ENCODE data around the gene PEX14. TPM values are rescaled to one million over a fixed set of nuclear protein-coding genes. Genes with fewer than 3 reads are reported as not detected.

The PEX14 gene
- total RNA-seq, 4 donors from 2014 or later: 10.0 to 20.2 (median 12.6) TPM

DNA sequence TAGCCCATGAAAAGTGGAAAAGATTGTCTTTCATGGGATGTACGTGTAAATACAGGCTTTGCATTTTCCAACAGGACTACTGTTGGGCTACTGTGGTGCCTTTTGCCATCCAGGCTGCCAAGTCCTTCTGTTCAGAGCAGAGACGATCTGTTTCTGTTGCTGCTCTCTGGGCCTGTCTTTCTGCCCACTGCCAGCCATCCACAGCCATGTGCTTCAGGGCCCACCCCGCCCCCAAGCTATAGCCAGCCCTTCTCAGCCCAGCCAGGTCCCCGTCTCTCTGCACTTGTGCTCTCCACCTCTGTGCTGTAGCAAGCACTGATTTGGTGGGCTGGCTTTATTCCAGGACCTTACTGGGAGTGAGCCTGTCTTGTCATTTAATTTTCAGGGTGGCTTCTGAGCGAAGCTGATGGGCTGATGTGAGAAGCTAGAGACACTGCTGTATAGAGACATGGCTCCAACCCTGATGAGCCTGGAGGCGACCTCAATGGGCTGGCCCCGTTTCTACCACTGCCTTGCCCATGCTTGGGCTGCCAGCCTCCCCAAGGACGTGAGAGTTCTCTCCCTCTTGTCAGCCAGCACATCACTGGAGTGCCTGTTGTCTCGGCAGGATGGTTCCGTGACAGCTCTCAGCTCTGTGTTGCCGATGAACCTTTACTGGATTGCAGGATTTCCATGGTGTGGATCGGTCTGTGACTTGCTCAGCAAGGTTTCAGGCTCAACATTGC is 137.8 kb downstream of the PEX14 start:
- TF ChIP-seq, protein P1, sequence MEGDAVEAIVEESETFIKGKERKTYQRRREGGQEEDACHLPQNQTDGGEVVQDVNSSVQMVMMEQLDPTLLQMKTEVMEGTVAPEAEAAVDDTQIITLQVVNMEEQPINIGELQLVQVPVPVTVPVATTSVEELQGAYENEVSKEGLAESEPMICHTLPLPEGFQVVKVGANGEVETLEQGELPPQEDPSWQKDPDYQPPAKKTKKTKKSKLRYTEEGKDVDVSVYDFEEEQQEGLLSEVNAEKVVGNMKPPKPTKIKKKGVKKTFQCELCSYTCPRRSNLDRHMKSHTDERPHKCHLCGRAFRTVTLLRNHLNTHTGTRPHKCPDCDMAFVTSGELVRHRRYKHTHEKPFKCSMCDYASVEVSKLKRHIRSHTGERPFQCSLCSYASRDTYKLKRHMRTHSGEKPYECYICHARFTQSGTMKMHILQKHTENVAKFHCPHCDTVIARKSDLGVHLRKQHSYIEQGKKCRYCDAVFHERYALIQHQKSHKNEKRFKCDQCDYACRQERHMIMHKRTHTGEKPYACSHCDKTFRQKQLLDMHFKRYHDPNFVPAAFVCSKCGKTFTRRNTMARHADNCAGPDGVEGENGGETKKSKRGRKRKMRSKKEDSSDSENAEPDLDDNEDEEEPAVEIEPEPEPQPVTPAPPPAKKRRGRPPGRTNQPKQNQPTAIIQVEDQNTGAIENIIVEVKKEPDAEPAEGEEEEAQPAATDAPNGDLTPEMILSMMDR (IDR thresholded peaks at IDR 0.05; ENCODE audit: low read depth): no peak

DNA sequence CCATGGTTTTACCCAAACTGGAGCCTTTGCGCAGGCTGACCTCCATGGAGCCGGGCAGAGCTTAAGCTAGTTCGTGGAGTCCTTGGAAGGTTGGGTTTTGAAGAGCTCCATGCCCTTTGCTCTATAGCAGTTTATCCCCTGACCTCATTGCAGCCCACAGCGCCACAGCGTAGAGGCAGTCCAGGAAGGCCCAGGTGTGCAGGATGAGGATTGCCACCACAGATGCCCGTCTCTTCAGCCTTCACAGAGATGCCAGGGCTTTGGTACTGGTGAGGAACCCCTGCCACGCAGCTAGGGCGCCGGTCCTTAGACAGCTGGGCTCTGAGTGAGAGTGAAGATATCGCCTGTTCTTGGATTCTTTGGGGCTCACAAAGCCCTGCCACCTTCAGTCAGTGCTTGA is 138.6 kb downstream of the PEX14 start:
- TF ChIP-seq, protein P1 (IDR thresholded peaks at IDR 0.05; ENCODE audit: low read depth): no peak

DNA sequence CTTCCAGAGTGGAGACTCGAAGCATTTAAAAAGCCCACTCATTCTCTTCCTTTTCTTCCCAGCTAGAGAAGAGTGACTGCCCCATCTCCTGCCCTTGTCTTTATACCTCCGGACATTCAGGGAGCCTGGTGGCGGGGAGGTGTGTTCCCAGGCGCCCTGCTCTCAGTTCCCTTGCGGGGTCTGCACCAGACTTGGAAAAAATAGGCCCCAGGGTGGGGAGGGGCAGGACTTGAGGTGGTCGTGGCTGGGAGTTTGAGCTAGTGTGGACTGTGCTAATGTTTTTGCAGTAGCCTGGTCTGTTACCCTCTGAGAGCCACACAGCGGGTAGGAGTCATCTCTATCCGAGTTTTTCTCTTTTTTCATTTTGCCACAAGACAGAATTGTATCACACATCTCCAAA is 139.1 kb downstream of the PEX14 start:
- TF ChIP-seq, protein P1 (IDR thresholded peaks at IDR 0.05; ENCODE audit: low read depth): no peak

DNA sequence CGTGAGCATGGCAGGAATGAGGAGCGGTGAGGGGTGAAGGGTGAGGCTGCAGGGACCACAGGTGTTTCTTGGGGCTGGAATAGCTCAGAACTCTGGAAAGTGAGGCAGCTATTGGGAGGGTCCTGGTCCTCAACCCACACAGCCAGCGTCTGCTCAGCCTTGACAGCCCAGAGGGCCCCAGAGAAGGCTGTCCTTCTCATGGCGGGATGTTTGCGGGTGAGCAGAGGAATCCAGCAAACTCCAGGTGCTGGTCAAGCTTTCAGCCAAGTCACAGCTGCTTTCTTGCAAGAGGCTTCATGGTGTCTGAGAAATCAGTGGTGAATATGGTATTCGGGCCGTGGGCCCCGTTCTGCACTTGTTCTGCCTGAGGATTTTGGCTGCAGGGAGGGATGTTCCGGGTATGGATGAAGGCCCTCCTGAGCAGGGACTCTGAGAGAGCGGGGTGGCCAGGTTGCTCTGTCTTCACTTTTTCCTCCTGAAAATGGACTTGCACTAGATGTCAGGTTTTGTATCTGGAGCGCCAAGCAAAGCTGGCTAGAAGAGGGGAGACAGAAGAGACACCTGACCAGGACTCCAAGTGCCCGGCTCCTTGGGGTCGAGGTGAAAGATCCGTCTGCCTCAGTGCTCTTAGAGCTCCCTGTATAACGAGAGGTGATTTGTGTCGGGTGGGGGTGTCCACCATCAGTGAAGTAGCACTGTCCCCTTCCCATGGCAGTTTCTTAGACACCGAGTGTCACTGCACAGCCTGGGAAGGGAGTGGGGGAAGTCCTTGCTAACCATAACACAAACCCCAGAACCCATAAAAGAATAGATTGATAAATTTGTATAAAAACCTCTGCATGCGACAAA is 139.9 kb downstream of the PEX14 start:
- TF ChIP-seq, protein P1 (IDR thresholded peaks at IDR 0.05; ENCODE audit: low read depth): no peak

DNA sequence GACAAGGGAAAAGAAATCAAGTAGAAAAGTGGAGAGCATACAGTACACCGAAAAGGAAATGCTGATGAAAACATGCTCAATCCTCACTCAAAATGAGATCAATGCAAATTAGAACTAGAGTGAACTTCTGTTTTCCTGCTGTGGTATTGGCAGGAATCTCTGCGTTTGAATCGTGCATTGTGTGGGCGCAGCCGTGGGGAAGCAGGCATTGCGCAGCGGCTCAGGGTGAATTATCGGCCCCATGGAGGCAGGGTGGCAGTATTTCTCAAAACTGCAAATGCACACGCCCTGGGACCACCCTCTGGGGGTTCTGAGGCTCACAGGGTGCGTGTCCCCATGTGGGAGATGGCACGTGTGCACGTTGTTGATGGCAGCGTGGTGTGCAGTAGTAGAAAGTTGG is 140.6 kb downstream of the PEX14 start:
- TF ChIP-seq, protein P1 (IDR thresholded peaks at IDR 0.05; ENCODE audit: low read depth): no peak

DNA sequence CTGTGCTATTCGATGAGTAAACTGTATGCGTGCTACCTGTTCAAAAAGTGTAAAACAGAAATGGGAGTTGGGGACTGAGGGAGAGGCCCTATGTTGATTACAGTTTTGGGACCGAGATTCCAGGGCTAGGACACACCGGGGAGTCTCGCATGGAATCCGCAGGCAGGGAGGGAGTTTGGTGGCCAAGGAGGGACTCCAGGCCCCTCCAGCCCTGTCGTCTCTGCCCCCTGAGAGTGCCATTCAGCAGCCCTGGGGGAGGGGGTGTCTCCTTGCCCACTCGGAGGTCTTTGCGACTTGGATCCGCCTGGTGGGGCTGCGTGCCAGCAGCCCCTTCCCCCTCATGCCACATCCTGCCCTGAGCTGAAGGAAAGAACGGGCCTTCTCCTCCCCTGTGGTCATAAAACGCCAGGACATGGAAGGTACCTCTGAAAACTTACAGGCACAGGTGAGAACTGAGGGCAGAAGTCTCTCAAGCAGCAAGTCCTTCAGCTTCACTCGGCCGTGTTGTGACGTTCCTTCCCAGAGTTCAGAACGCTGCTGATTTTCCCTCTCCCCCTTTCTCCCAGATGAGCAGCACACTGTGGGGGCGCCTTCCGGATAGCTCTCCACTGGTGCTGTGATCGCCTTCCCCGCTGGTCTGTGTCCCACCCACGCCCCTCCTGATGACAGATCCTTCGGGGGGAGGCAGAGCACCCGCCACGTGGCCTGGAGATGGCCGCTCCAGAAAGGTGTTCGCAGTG is 141.4 kb downstream of the PEX14 start:
- TF ChIP-seq, protein P1 (IDR thresholded peaks at IDR 0.05; ENCODE audit: low read depth): no peak

DNA sequence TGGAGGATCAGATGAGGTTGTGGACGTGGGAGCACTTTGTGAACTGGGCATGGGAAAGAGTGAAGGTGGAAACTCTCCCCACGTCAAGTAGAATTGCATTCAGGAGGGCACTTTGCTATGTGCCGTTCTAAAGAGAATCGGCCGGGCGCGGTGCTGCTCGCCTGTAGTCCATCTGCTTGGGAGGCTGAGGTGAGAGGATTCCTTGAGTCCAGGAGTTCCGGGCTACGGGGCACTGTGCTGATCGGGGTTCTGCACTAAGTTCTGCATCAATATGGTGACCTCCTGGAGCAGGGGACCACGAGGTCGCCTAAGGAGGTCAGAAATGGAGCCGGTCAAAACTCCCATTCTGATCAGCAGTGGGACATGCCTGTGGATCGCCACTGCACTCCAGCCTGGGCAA is 141.9 kb downstream of the PEX14 start:
- TF ChIP-seq, protein P1 (IDR thresholded peaks at IDR 0.05; ENCODE audit: low read depth): no peak
